Fibroblast of skin of right biceps (primary cell): ENCODE data around the gene PDXP.

ENCODE experiments used
- DNase-seq: peaks from one replicate; pipeline ENCODE4 v3.0.0-alpha.2; 2013

The PDXP gene

GRCh38 chr22:37703906-37704305 is 45.4 kb downstream of the PDXP start:
- peak; percentile 8 for DNase-seq

GRCh38 chr22:37704645-37705044 is 46.1 kb downstream of the PDXP start:
- no peak for DNase-seq

GRCh38 chr22:37705205-37705604 is 46.7 kb downstream of the PDXP start:
- DNase-seq, result no peak

GRCh38 chr22:37708580-37709444 is 50.3 kb downstream of the PDXP start:
- DNase-seq, result no peak

- DNase-seq, result no peak
These were observed 50.9 kb downstream of the PDXP start for GRCh38 chr22:37709445-37709765.

GRCh38 chr22:37710675-37711074 is 52.2 kb downstream of the PDXP start:
- no peak for DNase-seq

- DNase-seq, result no peak
These were observed 53.0 kb downstream of the PDXP start for GRCh38 chr22:37711490-37711889.

GRCh38 chr22:37713761-37714160 is 55.2 kb downstream of the PDXP start:
- no peak for DNase-seq

GRCh38 chr22:37714634-37715033 is 56.1 kb downstream of the PDXP start:
- no peak for DNase-seq

GRCh38 chr22:37715760-37716159 is 57.2 kb downstream of the PDXP start:
- no peak for DNase-seq
